Liver (tissue), 9 donors: Measurements from ENCODE around the gene CDPF1. TPM values are rescaled to one million over a fixed set of nuclear protein-coding genes. Genes with fewer than 3 reads are reported as not detected.

ENCODE experiments used
- DNase-seq: peaks from one replicate; pipeline ENCODE4 v3.0.0-alpha.2; 2017; ENCODE audit warnings: low spot score
- H3K27ac ChIP-seq, 2 donors: one replicate each; pipeline ENCODE4 v1.7.0; 2013; ENCODE audit warnings: inconsistent platforms in 2 of 2, low read length in 2 of 2, control low read depth in 1 of 2, low read depth in 1 of 2, mild to moderate bottlenecking in 1 of 2
- H3K27me3 ChIP-seq, 4 donors: one replicate each; pipeline versions ENCODE4 v1.6.1 to v1.7.0; 2013; ENCODE audit warnings: low read length in 3 of 4, inconsistent platforms in 1 of 4, mild to moderate bottlenecking in 1 of 4, moderate library complexity in 1 of 4; ENCODE audit not compliant: control insufficient read depth in 4 of 4, insufficient read depth in 4 of 4
- H3K36me3 ChIP-seq, 4 donors: one replicate each; pipeline versions ENCODE4 v1.6.1 to v1.7.0; 2013; ENCODE audit warnings: low read length in 3 of 4, mild to moderate bottlenecking in 3 of 4, low read depth in 1 of 4, moderate library complexity in 1 of 4; ENCODE audit not compliant: control insufficient read depth in 4 of 4, insufficient read depth in 3 of 4
- H3K4me1 ChIP-seq, 4 donors: one replicate each; pipeline versions ENCODE4 v1.6.1 to v1.7.0; 2013; ENCODE audit warnings: low read length in 3 of 4, mild to moderate bottlenecking in 3 of 4, moderate library complexity in 1 of 4; ENCODE audit not compliant: control insufficient read depth in 4 of 4, insufficient read depth in 4 of 4
- H3K4me3 ChIP-seq, 3 donors: one replicate each; pipeline versions ENCODE4 v1.6.1 to v1.7.0; 2013; ENCODE audit warnings: low read length in 3 of 3, control low read depth in 1 of 3, low read depth in 1 of 3, mild to moderate bottlenecking in 1 of 3
- H3K9ac ChIP-seq, 2 donors: one replicate each; pipeline ENCODE4 v1.7.0; 2013; ENCODE audit warnings: low read length in 2 of 2, mild to moderate bottlenecking in 2 of 2, moderate library complexity in 2 of 2, control low read depth in 1 of 2, low read depth in 1 of 2
- H3K9me3 ChIP-seq, 4 donors: one replicate each; pipeline versions ENCODE4 v1.6.1 to v1.7.0; 2013; ENCODE audit warnings: low read length in 3 of 4; ENCODE audit not compliant: control insufficient read depth in 4 of 4
- FOXA2 ChIP-seq: IDR thresholded peaks from 2 replicates; pipeline ENCODE4 v1.6.1; 2016; ENCODE audit warnings: antibody characterized with exemption
- GABPA ChIP-seq, 2 donors: IDR thresholded peaks in 1 of 2; conservative IDR thresholded peaks in 1 of 2; 2 replicates each; pipeline ENCODE4 v1.6.1; 2016; ENCODE audit warnings: antibody characterized with exemption in 2 of 2, mild to moderate bottlenecking in 1 of 2, moderate library complexity in 1 of 2
- HNF4A ChIP-seq, 2 donors: conservative IDR thresholded peaks; 2 replicates each; pipeline ENCODE4 v1.6.1; 2016; ENCODE audit warnings: antibody characterized with exemption in 2 of 2, mild to moderate bottlenecking in 2 of 2
- NR2F2 ChIP-seq: IDR thresholded peaks from 2 replicates; pipeline ENCODE4 v1.6.1; 2016; ENCODE audit warnings: antibody characterized with exemption
- RAD21 ChIP-seq, 2 donors: IDR thresholded peaks; 2 replicates each; pipeline ENCODE4 v1.6.1; 2016; ENCODE audit warnings: antibody characterized with exemption in 2 of 2, mild to moderate bottlenecking in 2 of 2
- RXRA ChIP-seq, 2 donors: IDR thresholded peaks; 2 replicates each; pipeline ENCODE4 v1.6.1; 2017 to 2018; ENCODE audit warnings: antibody characterized with exemption in 2 of 2, mild to moderate bottlenecking in 1 of 2
- YY1 ChIP-seq: IDR thresholded peaks from 2 replicates; pipeline ENCODE4 v1.6.1; 2016; ENCODE audit warnings: antibody characterized with exemption, mild to moderate bottlenecking
- WGBS: extraction: QIAGEN DNeasy Blood & Tissue Kit; methylation state at CpG from one replicate; pipeline ENCODE4 v1.1.7; 2013; 5-methylcytosine and 5-hydroxymethylcytosine counted together
- polyA plus RNA-seq, 2 donors: library from polyadenylated mRNA; stranded (reverse) in 1 of 2; unstranded in 1 of 2; fragments of 200-250 nt in 1 of 2; fragments of >200 nt in 1 of 2; fragmentation: Nextera tagmentation in 1 of 2; extraction: Ambion mirVana in 1 of 2; gene quantifications; one replicate each; pipeline versions ENCODE4 v1.2.1 to v1.2.3, GENCODE V29; 2013 to 2015
- total RNA-seq, 2 donors: library from RNA; depleted of rRNA; stranded (reverse); fragments of >200 nt; gene quantifications; one replicate each; pipeline ENCODE4 v1.2.3, GENCODE V29; 2014
- TF ChIP-seq, protein P1 (sequence below): IDR thresholded peaks from 2 replicates; pipeline ENCODE4 v1.6.1; 2016; ENCODE audit warnings: antibody characterized with exemption, mild to moderate bottlenecking
- TF ChIP-seq, protein P2 (sequence below): IDR thresholded peaks from 2 replicates; pipeline ENCODE4 v1.6.1; 2016; ENCODE audit warnings: antibody characterized with exemption
- TF ChIP-seq, protein P3 (sequence below): IDR thresholded peaks from 2 replicates; pipeline ENCODE4 v1.6.1; 2016; ENCODE audit warnings: antibody characterized with exemption
- TF ChIP-seq, protein P4 (sequence below): IDR thresholded peaks from 2 replicates; pipeline ENCODE4 v1.6.1; 2016; ENCODE audit warnings: antibody characterized with exemption
- donor health status: healthy.
- donor health status: healthy.
- donor health status: healthy.
- donor health status: healthy.
- donor health status: healthy.

The CDPF1 gene
- total and polyA plus RNA-seq, 4 donors, result 3.9 to 6.6 (median 5.3) TPM

DNA sequence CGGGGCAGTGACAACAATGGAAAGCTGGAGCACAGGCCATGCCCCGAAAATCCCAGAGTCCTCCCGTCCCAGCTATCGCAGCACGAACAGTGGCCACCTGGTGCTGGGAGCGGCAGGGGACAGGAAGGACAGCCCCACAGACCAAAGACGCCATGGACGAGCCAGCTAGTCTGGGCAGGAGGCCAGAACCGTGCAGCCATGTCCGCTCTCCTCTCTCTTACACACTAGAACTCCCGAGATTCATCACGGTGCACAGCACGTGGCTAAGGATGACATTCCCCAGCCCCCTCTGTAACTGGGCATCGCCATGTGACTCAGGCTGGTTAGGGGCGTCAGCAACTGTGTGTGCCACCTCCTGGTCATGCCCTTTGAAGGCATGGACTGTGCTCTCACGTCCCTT lies 4.6 kb downstream of the CDPF1 start:
- Histone ChIP-seq H3K4me1 (peaks cover 0 to 21% (median 8%) of the 10 kb centered on the region in 4 donors), H3K27ac (no peak overlapping the region), H3K9ac (no peak overlapping the region), H3K9me3 (no peaks in the 10 kb centered on the region), H3K27me3 (no peaks in the 10 kb centered on the region), H3K36me3 (no peaks in the 10 kb centered on the region), H3K4me3 (no peak overlapping the region)
- DNase-seq, result no peak
- TF ChIP-seq FOXA2 (no peak), YY1 (peak; percentile 70), GABPA (IDR thresholded peaks at IDR 0.05 in 1 of 2, conservative IDR thresholded peaks at IDR 0.05 in 1 of 2) (no peak), RXRA (IDR thresholded peaks at IDR 0.05) (peak; percentile 15 to 51), HNF4A (conservative IDR thresholded peaks at IDR 0.05) (peak in 1 of 2 donors; percentile 34)
- TF ChIP-seq, protein P1, sequence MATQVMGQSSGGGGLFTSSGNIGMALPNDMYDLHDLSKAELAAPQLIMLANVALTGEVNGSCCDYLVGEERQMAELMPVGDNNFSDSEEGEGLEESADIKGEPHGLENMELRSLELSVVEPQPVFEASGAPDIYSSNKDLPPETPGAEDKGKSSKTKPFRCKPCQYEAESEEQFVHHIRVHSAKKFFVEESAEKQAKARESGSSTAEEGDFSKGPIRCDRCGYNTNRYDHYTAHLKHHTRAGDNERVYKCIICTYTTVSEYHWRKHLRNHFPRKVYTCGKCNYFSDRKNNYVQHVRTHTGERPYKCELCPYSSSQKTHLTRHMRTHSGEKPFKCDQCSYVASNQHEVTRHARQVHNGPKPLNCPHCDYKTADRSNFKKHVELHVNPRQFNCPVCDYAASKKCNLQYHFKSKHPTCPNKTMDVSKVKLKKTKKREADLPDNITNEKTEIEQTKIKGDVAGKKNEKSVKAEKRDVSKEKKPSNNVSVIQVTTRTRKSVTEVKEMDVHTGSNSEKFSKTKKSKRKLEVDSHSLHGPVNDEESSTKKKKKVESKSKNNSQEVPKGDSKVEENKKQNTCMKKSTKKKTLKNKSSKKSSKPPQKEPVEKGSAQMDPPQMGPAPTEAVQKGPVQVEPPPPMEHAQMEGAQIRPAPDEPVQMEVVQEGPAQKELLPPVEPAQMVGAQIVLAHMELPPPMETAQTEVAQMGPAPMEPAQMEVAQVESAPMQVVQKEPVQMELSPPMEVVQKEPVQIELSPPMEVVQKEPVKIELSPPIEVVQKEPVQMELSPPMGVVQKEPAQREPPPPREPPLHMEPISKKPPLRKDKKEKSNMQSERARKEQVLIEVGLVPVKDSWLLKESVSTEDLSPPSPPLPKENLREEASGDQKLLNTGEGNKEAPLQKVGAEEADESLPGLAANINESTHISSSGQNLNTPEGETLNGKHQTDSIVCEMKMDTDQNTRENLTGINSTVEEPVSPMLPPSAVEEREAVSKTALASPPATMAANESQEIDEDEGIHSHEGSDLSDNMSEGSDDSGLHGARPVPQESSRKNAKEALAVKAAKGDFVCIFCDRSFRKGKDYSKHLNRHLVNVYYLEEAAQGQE, result no peak
- TF ChIP-seq, protein P2, sequence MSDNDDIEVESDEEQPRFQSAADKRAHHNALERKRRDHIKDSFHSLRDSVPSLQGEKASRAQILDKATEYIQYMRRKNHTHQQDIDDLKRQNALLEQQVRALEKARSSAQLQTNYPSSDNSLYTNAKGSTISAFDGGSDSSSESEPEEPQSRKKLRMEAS, result peak; percentile 29
- WGBS, result 43% methylated on average over 16 of the region's 16 CpGs

DNA sequence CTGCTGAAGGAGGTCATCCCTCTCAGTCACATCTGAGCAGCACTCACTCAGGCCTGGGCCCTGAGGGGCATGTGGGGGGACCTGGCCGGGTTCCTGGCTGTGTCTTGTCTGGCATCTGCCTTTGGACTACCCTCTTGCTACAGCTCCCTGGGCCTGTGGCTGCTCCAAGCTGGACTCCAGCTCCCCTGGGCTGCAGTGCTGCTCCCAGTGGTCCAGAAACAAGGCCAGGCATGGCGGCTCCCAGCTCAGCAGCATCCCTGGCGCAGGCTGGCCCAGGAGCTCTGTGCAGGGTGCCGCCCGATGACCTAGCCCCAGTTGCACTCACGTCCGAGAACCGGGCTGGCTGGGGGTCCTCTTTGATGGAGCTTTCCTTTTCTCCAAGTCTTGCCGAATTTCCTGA lies 5.3 kb downstream of the CDPF1 start:
- 94% methylated on average over 9 of the region's 9 CpGs for WGBS
- no peak for TF ChIP-seq FOXA2
- TF ChIP-seq, protein P3, sequence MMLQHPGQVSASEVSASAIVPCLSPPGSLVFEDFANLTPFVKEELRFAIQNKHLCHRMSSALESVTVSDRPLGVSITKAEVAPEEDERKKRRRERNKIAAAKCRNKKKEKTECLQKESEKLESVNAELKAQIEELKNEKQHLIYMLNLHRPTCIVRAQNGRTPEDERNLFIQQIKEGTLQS, result no peak
- no peak for TF ChIP-seq RXRA (IDR thresholded peaks at IDR 0.05)
- no peak for TF ChIP-seq GABPA (IDR thresholded peaks at IDR 0.05 in 1 of 2, conservative IDR thresholded peaks at IDR 0.05 in 1 of 2)
- TF ChIP-seq RAD21 (IDR thresholded peaks at IDR 0.05), result no peak
- TF ChIP-seq, protein P1, result no peak
- TF ChIP-seq NR2F2, result no peak
- TF ChIP-seq, protein P2, result no peak
- TF ChIP-seq, protein P4, sequence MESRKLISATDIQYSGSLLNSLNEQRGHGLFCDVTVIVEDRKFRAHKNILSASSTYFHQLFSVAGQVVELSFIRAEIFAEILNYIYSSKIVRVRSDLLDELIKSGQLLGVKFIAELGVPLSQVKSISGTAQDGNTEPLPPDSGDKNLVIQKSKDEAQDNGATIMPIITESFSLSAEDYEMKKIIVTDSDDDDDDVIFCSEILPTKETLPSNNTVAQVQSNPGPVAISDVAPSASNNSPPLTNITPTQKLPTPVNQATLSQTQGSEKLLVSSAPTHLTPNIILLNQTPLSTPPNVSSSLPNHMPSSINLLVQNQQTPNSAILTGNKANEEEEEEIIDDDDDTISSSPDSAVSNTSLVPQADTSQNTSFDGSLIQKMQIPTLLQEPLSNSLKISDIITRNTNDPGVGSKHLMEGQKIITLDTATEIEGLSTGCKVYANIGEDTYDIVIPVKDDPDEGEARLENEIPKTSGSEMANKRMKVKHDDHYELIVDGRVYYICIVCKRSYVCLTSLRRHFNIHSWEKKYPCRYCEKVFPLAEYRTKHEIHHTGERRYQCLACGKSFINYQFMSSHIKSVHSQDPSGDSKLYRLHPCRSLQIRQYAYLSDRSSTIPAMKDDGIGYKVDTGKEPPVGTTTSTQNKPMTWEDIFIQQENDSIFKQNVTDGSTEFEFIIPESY, result no peak
- Histone ChIP-seq H3K4me3 (no peak overlapping the region), H3K9me3 (no peaks in the 10 kb centered on the region), H3K9ac (no peak overlapping the region), H3K27ac (no peak overlapping the region), H3K4me1 (peaks cover 4 to 25% (median 12%) of the 10 kb centered on the region in 4 donors), H3K36me3 (peaks cover 0 to 3% (median 0%) of the 10 kb centered on the region in 4 donors), H3K27me3 (no peaks in the 10 kb centered on the region)
- no peak for DNase-seq
